ENCODE results near the gene LHPP. TPM values are rescaled to one million over a fixed set of nuclear protein-coding genes. Genes with fewer than 3 reads are reported as not detected.
A peak's percentile ranks its signal among the peaks of the same experiment; 100 is the strongest.

Gene LHPP
- total RNA-seq, 4 donors from 2014 or later = 12.3 to 25.0 (median 16.2) TPM

GRCh38 chr10:124522131-124522932, 60.7 kb downstream of the LHPP start:
- 80% methylated on average over 2 of the region's 13 CpGs; no CpG with 5 or more reads in 1 of the 2 donors for WGBS, 2 donors (ENCODE audit: low coverage in 1 of 2)
- TF ChIP-seq POLR2A (IDR thresholded peaks at IDR 0.05) (no peak), POLR2AphosphoS5 (IDR thresholded peaks at IDR 0.05) (no peak), EP300 (IDR thresholded peaks at IDR 0.05) (no peak)
- TF ChIP-seq, protein P1, sequence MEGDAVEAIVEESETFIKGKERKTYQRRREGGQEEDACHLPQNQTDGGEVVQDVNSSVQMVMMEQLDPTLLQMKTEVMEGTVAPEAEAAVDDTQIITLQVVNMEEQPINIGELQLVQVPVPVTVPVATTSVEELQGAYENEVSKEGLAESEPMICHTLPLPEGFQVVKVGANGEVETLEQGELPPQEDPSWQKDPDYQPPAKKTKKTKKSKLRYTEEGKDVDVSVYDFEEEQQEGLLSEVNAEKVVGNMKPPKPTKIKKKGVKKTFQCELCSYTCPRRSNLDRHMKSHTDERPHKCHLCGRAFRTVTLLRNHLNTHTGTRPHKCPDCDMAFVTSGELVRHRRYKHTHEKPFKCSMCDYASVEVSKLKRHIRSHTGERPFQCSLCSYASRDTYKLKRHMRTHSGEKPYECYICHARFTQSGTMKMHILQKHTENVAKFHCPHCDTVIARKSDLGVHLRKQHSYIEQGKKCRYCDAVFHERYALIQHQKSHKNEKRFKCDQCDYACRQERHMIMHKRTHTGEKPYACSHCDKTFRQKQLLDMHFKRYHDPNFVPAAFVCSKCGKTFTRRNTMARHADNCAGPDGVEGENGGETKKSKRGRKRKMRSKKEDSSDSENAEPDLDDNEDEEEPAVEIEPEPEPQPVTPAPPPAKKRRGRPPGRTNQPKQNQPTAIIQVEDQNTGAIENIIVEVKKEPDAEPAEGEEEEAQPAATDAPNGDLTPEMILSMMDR (IDR thresholded peaks at IDR 0.05) = no peak
- H3K4me1 ChIP-seq = peaks cover 0 to 39% (median 8%) of the 10 kb centered on the region in 3 donors
- H3K9me3 ChIP-seq = no peaks in the 10 kb centered on the region
- H3K27ac ChIP-seq = peak overlapping the region in 2 of 4 donors; percentile 65 to 67
- H3K4me3 ChIP-seq = no peak overlapping the region
- H3K27me3 ChIP-seq = no peaks in the 10 kb centered on the region
- H3K36me3 ChIP-seq = no peaks in the 10 kb centered on the region
- ATAC-seq = no peak

GRCh38 chr10:124522933-124523871, 61.6 kb downstream of the LHPP start:
- TF ChIP-seq EP300 (IDR thresholded peaks at IDR 0.05) (no peak), POLR2A (IDR thresholded peaks at IDR 0.05) (no peak), POLR2AphosphoS5 (IDR thresholded peaks at IDR 0.05) (no peak)
- TF ChIP-seq, protein P1 (IDR thresholded peaks at IDR 0.05) = no peak

DNA sequence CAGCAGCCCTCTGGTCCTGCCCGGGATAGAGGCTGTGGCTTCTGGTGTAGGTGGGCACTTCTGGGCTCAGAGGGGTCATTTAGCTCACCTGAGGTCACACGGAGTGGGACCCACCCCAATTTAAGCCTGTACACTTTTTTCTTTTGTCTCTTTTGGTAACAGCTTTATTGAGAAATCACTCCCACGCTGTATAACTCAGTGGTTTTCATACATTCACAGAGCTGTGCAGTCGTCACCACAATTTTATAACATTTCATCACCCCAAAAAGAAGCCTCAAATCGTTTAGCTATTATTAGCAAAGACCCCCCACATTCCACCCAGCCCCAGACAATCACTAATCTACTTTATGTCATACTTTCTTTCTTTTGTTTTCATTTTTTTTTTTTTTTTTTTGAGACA, 62.3 kb downstream of the LHPP start:
- H3K9me3 ChIP-seq = no peaks in the 10 kb centered on the region
- H3K36me3 ChIP-seq = no peaks in the 10 kb centered on the region
- H3K4me3 ChIP-seq = peak overlapping the region in 1 of 2 donors; percentile 34
- no peak for TF ChIP-seq EP300 (IDR thresholded peaks at IDR 0.05)
- TF ChIP-seq, protein P1 (IDR thresholded peaks at IDR 0.05) = no peak
- no peak for TF ChIP-seq POLR2AphosphoS5 (IDR thresholded peaks at IDR 0.05)
- TF ChIP-seq POLR2A (IDR thresholded peaks at IDR 0.05) = no peak
- H3K27me3 ChIP-seq = no peaks in the 10 kb centered on the region
- WGBS, 2 donors (ENCODE audit: low coverage in 1 of 2) = 52 to 71% methylated on average over 5 of the region's 5 CpGs
- H3K4me1 ChIP-seq = peaks cover 0 to 39% (median 8%) of the 10 kb centered on the region in 3 donors
- ATAC-seq = no peak
- H3K27ac ChIP-seq = peak overlapping the region in 3 of 4 donors; percentile 29 to 67 (median 65)

More at GRCh38 chr10:124522933-124523871, 61.6 kb downstream of the LHPP start:
- ATAC-seq = peak; percentile 64
- Histone ChIP-seq H3K4me3 (peak overlapping the region in 1 of 2 donors; percentile 34), H3K9me3 (no peaks in the 10 kb centered on the region), H3K27me3 (no peaks in the 10 kb centered on the region), H3K27ac (peak overlapping the region in 3 of 4 donors; percentile 29 to 67 (median 65)), H3K36me3 (no peaks in the 10 kb centered on the region), H3K4me1 (peaks cover 0 to 39% (median 8%) of the 10 kb centered on the region in 3 donors)
- 33 to 80% methylated on average over 1 to 3 of the region's 31 CpGs for WGBS, 2 donors (ENCODE audit: low coverage in 1 of 2)

DNA sequence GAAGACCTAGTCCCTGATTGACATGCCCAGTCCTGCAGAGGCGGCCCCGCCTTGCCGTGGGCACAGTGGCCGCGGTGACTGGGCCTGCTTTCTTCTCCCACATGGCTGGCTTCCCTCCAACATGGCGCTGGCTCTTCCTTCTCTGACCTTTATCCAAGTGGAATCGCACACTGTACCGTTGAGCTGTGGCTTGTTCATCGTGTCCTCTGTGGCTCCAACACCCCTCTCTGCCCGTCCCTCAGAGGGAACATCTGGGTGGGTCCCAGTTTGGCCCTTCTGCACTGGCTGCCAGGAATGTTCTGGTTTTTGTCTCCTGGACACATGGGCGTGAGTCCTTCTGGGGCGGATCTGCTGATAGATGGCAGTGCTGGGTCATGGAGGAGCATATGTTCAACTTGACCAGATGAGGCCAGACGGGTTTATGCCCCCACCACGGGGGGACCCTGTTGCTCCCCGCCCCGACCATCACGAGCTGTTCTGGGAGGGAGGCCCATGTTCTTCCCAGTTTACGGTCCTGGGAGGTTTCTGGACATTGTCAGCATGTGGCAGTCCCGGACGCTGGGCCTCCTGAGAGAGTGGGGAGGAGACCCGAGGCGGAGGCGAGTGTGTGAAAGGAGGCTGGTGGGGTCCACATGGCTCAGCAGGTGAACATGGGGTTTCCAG, 63.5 kb downstream of the LHPP start:
- Histone ChIP-seq H3K4me3 (no peak overlapping the region), H3K27me3 (no peaks in the 10 kb centered on the region), H3K27ac (peak overlapping the region in 2 of 4 donors; percentile 48 to 59), H3K9me3 (no peaks in the 10 kb centered on the region), H3K4me1 (peaks cover 0 to 43% (median 8%) of the 10 kb centered on the region in 3 donors), H3K36me3 (no peaks in the 10 kb centered on the region)
- TF ChIP-seq, protein P1 (IDR thresholded peaks at IDR 0.05) = no peak
- peak; percentile 82 for TF ChIP-seq POLR2AphosphoS5 (IDR thresholded peaks at IDR 0.05)
- peak; percentile 54 for ATAC-seq
- WGBS, 2 donors (ENCODE audit: low coverage in 1 of 2) = 52 to 66% methylated on average over 4 to 9 of the region's 23 CpGs
